GM19239 (cell line): ENCODE results near the gene C10orf88.

ENCODE experiments used
- DNase-seq: peaks from one replicate; pipeline ENCODE4 v3.0.0; 2011; ENCODE audit warnings: low spot score; ENCODE audit not compliant: insufficient read length
- FAIRE-seq: peaks from 2 replicates; lab custom pipeline; 2011; peaks lifted over from hg19 to GRCh38; lab: Jason Lieb, UNC

Gene C10orf88

GRCh38 chr10:122953902-122954730 lies at the start of gene C10orf88:
C10orf88 (minus strand) TSS chr10:122954227; CDS start chr10:122954178, 49 bp downstream.
- FAIRE-seq (peak; percentile 96), DNase-seq (peak; percentile 85)

GRCh38 chr10:123001370-123001769 lies 47.3 kb upstream of the C10orf88 start:
- DNase-seq (no peak), FAIRE-seq (no peak)

- DNase-seq (no peak), FAIRE-seq (peak; percentile 23)
These were observed 46.1 kb upstream of the C10orf88 start for GRCh38 chr10:123000155-123000554.

- FAIRE-seq (no peak), DNase-seq (no peak)
These were observed 45.3 kb upstream of the C10orf88 start for GRCh38 chr10:122999347-122999746.

- DNase-seq, result no peak
These were observed 44.9 kb upstream of the C10orf88 start for GRCh38 chr10:122998934-122999333.

GRCh38 chr10:122998360-122998917 lies 44.4 kb upstream of the C10orf88 start:
- DNase-seq, result no peak
- peak; percentile 77 for FAIRE-seq

More at GRCh38 chr10:122998934-122999333, 44.9 kb upstream of the C10orf88 start:
- FAIRE-seq, result no peak

- DNase-seq, result no peak
- FAIRE-seq, result peak; percentile 86
These were observed 43.8 kb upstream of the C10orf88 start for GRCh38 chr10:122997864-122998263.

GRCh38 chr10:122995936-122996335 lies 41.9 kb upstream of the C10orf88 start:
- DNase-seq (no peak), FAIRE-seq (no peak)

- DNase-seq (no peak), FAIRE-seq (no peak)
These were observed 39.8 kb upstream of the C10orf88 start for GRCh38 chr10:122993797-122994336.

- FAIRE-seq (no peak), DNase-seq (no peak)
These were observed 38.1 kb upstream of the C10orf88 start for GRCh38 chr10:122992031-122992585.

- no peak for FAIRE-seq
- DNase-seq, result no peak
These were observed 36.3 kb upstream of the C10orf88 start for GRCh38 chr10:122990278-122990677.

- no peak for FAIRE-seq
- no peak for DNase-seq
These were observed 34.5 kb upstream of the C10orf88 start for GRCh38 chr10:122988501-122988900.

- DNase-seq, result no peak
- no peak for FAIRE-seq
These were observed 32.3 kb upstream of the C10orf88 start for GRCh38 chr10:122986335-122986734.

- DNase-seq (no peak), FAIRE-seq (no peak)
These were observed 30.7 kb upstream of the C10orf88 start for GRCh38 chr10:122984708-122985107.

- no peak for DNase-seq
These were observed 29.9 kb upstream of the C10orf88 start for GRCh38 chr10:122983898-122984297.

GRCh38 chr10:122981066-122981464 lies 27.0 kb upstream of the C10orf88 start:
- peak; percentile 54 for FAIRE-seq
- DNase-seq, result no peak

More at GRCh38 chr10:122983898-122984297, 29.9 kb upstream of the C10orf88 start:
- no peak for FAIRE-seq

GRCh38 chr10:122980209-122981065 lies 26.4 kb upstream of the C10orf88 start, which contains the start of gene PSTK:
PSTK (plus strand) TSS chr10:122980401; CDS start chr10:122980480, 79 bp downstream.
- DNase-seq, result peak; percentile 89
- peak; percentile 80 for FAIRE-seq

GRCh38 chr10:122974543-122975064 lies 20.6 kb upstream of the C10orf88 start:
- no peak for FAIRE-seq
- DNase-seq, result no peak

- FAIRE-seq, result no peak
These were observed 20.0 kb upstream of the C10orf88 start for GRCh38 chr10:122974023-122974422.

GRCh38 chr10:122968698-122969097 lies 14.7 kb upstream of the C10orf88 start:
- FAIRE-seq (no peak), DNase-seq (no peak)

More at GRCh38 chr10:122974023-122974422, 20.0 kb upstream of the C10orf88 start:
- DNase-seq, result no peak
